Body of pancreas (tissue), 4 donors: ENCODE data around the gene DNAJB1. TPM values are rescaled to one million over a fixed set of nuclear protein-coding genes. Genes with fewer than 3 reads are reported as not detected.
"Not testable (repeated sequence)": the region's sequence is repeated elsewhere in the genome, so short reads cannot be mapped to it uniquely, and the experiment has no call there.

ENCODE experiments used
- ATAC-seq: fragments of 150-250 bp; one replicate; pipeline ENCODE4 v1.9.1; 2016
- DNase-seq, 4 donors: peaks; one replicate each; pipeline ENCODE4 v3.0.0-alpha.2; 2019
- H3K27ac ChIP-seq, 4 donors: fragments of 200-600 bp; sonication (generic); 1 replicate in 3 of 4; 2 replicates in 1 of 4; pipeline versions ENCODE4 v1.5.1 to v1.6.1; 2016 to 2019; ENCODE audit warnings: mild to moderate bottlenecking in 1 of 4, mixed read lengths in 1 of 4, moderate library complexity in 1 of 4
- H3K27me3 ChIP-seq, 2 donors: fragments of 200-600 bp; sonication (generic); one replicate each; pipeline ENCODE4 v1.6.0; 2016; ENCODE audit warnings: mild to moderate bottlenecking in 1 of 2
- H3K36me3 ChIP-seq, 2 donors: fragments of 200-600 bp; sonication (generic); replicated peaks in 1 of 2; 2 replicates each; pipeline ENCODE4 v1.5.1; 2016; ENCODE audit warnings: low read depth in 2 of 2; ENCODE audit not compliant: insufficient read depth in 1 of 2
- H3K4me1 ChIP-seq: fragments of 200-600 bp; sonication (generic); one replicate; pipeline ENCODE4 v1.6.0; 2016
- H3K4me3 ChIP-seq, 2 donors: fragments of 200-600 bp; sonication (generic); 1 replicate in 1 of 2; 2 replicates in 1 of 2; pipeline ENCODE4 v1.5.1; 2016 to 2019
- H3K9me3 ChIP-seq, 3 donors: fragments of 200-600 bp; sonication (generic); 1 replicate in 2 of 3; 2 replicates in 1 of 3; pipeline ENCODE4 v1.5.1; 2016
- POLR2A ChIP-seq, 3 donors: fragments of 450-650 bp; IDR thresholded peaks; one replicate each; pipeline ENCODE4 v1.6.1; 2016; ENCODE audit warnings: antibody characterized with exemption in 3 of 3, mild to moderate bottlenecking in 2 of 3
- WGBS, 2 donors: methylation state at CpG; one replicate each; pipeline ENCODE4 v1.1.5; 2017; 5-methylcytosine and 5-hydroxymethylcytosine counted together
- intact Hi-C: fragments of 100-400 bp; cut with DNase I; formaldehyde crosslinking; loops from one replicate; pipeline ENCODE4 v1.15.1; 2023
- total RNA-seq, 2 donors: library from RNA; depleted of rRNA; stranded (reverse); fragments of >200 nt; gene quantifications; one replicate each; pipeline ENCODE4 v1.1.0, GENCODE V29; 2016
- TF ChIP-seq, protein P1 (sequence below), 7 experiments: fragments of 450-650 bp in 4 of 7; fragments of 200-600 bp in 3 of 7; sonication (generic) in 3 of 7; IDR thresholded peaks; one replicate each; pipeline ENCODE4 v1.5.1; 2016 to 2019; ENCODE audit warnings: antibody characterized with exemption in 7 of 7

DNAJB1 gene
- total RNA-seq, 2 donors from 2014 or later = 24.4 to 33.2 TPM

DNA sequence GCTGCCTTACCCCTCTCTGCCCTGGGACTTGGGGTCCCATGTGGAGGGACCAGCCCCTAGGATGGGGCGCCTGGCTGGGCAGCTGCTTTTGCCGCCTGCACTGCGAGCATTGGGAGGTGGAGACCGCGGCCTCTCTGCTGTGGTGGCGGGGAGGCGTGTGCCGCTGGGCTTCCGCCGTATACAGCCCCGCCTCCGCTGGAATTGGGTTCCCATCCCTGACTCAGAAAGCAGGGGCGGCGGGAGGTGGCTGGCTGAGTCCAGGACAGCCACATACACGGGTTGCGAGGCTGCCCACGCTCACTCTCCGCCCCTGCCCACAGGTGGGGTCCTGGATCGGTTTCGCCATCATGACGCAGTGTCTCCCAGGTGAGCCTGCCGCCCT lies 47.1 kb upstream of the DNAJB1 start:
- Histone ChIP-seq H3K4me1 (peaks cover 18% of the 10 kb centered on the region), H3K36me3 (no peaks in the 10 kb centered on the region), H3K4me3 (no peak overlapping the region), H3K9me3 (no peaks in the 10 kb centered on the region), H3K27me3 (no peaks in the 10 kb centered on the region), H3K27ac (no peak overlapping the region)
- intact Hi-C loops = loop anchor here (10.0 kb wide), 1 partner anchor 120 kb away; no protein-coding TSS in a partner anchor
- no peak for DNase-seq
- TF ChIP-seq, protein P1, sequence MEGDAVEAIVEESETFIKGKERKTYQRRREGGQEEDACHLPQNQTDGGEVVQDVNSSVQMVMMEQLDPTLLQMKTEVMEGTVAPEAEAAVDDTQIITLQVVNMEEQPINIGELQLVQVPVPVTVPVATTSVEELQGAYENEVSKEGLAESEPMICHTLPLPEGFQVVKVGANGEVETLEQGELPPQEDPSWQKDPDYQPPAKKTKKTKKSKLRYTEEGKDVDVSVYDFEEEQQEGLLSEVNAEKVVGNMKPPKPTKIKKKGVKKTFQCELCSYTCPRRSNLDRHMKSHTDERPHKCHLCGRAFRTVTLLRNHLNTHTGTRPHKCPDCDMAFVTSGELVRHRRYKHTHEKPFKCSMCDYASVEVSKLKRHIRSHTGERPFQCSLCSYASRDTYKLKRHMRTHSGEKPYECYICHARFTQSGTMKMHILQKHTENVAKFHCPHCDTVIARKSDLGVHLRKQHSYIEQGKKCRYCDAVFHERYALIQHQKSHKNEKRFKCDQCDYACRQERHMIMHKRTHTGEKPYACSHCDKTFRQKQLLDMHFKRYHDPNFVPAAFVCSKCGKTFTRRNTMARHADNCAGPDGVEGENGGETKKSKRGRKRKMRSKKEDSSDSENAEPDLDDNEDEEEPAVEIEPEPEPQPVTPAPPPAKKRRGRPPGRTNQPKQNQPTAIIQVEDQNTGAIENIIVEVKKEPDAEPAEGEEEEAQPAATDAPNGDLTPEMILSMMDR (IDR thresholded peaks at IDR 0.05) = no peak
- ATAC-seq = no peak
- WGBS, 2 donors = 84 to 91% methylated on average over 7 to 19 of the region's 22 CpGs

DNA sequence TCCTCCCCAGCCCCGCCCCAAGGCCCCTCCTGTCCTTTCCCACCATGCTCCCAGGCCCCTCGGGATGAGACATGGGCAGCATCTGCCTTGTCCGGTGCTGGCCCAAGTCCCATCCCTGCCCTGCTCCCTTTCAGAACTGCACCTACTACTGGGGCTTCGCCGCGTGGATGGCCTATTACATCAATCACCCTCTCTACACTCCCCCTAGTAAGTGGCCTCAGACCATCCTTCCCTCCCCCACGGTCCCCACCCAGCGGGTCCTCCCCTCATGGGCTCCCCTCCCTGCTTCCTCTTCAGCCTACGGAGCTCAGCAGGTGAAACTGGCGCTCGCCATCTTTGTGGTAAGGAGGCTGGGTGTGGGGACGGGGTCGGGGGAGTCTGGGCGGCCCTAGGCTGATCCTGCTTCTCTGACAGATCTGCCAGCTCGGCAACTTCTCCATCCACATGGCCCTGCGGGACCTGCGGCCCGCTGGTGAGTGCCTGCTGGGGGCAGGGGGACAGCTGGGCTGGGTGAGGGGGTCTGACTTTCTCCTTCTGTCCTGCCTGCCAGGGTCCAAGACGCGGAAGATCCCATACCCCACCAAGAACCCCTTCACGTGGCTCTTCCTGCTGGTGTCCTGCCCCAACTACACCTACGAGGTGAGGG lies 46.6 kb upstream of the DNAJB1 start:
- not testable (repeated sequence) for DNase-seq, H3K27ac ChIP-seq, ATAC-seq, H3K4me3 ChIP-seq, H3K9me3 ChIP-seq, H3K27me3 ChIP-seq, H3K36me3 ChIP-seq
- intact Hi-C loops = loop anchor here (10.0 kb wide), 1 partner anchor 120 kb away; no protein-coding TSS in a partner anchor
- peaks cover 15% of the 10 kb centered on the region for H3K4me1 ChIP-seq
- 84 to 91% methylated on average over 17 to 20 of the region's 22 CpGs for WGBS, 2 donors

DNA sequence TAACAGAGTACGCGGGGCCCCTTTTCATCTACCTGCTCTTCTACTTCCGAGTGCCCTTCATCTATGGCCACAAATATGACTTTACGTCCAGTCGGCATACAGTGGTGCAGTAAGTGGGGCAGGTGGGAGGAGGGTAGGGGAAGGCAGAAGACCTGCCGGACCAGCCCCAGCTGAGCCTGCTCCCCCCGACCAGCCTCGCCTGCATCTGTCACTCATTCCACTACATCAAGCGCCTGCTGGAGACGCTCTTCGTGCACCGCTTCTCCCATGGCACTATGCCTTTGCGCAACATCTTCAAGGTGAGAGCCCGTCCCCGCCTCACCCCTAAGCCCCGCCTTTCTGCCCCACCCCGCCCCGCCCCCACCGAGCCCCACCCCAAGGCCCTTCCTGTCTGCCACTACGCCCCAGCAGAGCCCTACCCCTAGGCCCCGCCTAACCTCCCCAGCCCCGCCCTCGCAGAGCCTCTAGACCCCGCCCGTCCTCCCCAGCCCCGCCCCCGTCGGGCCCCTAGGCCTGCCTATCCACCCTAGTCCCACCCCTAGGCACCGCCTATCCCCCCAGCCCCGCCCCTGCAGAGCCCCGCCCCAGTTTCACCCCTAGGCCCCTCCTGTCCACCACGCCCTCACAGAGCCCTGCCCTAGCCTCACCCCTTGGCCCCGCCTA lies 45.9 kb upstream of the DNAJB1 start:
- H3K4me1 ChIP-seq = peaks cover 14% of the 10 kb centered on the region

DNA sequence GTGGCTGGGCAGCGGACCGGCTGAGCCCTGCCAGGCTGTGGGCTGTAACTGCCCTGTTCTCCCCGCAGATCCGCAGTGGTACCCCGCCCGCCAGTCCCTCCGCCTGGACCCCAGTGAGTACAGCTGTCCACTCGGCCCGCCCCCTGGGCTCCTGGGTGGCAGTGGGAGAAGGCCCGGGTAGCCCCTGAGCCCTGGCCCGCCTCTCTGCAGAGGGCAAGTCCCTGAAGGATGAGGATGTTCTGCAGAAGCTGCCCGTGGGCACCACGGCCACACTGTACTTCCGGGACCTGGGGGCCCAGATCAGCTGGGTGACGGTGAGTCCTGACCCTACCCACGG lies 45.4 kb upstream of the DNAJB1 start:
- no peak for DNase-seq
- H3K4me1 ChIP-seq = peaks cover 14% of the 10 kb centered on the region
- no peaks in the 10 kb centered on the region for H3K27me3 ChIP-seq
- H3K4me3 ChIP-seq = no peak overlapping the region
- intact Hi-C loops = loop anchor here (10.0 kb wide), 1 partner anchor 121 kb away; no protein-coding TSS in a partner anchor
- TF ChIP-seq, protein P1 (IDR thresholded peaks at IDR 0.05) = no peak
- no peak for TF ChIP-seq POLR2A (IDR thresholded peaks at IDR 0.05)
- H3K27ac ChIP-seq = no peak overlapping the region
- H3K9me3 ChIP-seq = no peaks in the 10 kb centered on the region
- no peaks in the 10 kb centered on the region for H3K36me3 ChIP-seq
- WGBS, 2 donors = 80 to 85% methylated on average over 1 to 6 of the region's 16 CpGs
- ATAC-seq = no peak

More for the DNA sequence above, 45.9 kb upstream of the DNAJB1 start:
- no peak overlapping the region for H3K27ac ChIP-seq
- no peaks in the 10 kb centered on the region for H3K36me3 ChIP-seq
- intact Hi-C loops = loop anchor here (10.0 kb wide), 1 partner anchor 121 kb away; no protein-coding TSS in a partner anchor
- DNase-seq = peak in 1 of 4 donors; percentile 21
- H3K27me3 ChIP-seq = no peaks in the 10 kb centered on the region
- no peak for ATAC-seq
- 79 to 85% methylated on average over 18 to 24 of the region's 33 CpGs for WGBS, 2 donors
- TF ChIP-seq, protein P1 (IDR thresholded peaks at IDR 0.05) = no peak
- TF ChIP-seq POLR2A (IDR thresholded peaks at IDR 0.05) = no peak
- no peak overlapping the region for H3K4me3 ChIP-seq
- no peaks in the 10 kb centered on the region for H3K9me3 ChIP-seq

DNA sequence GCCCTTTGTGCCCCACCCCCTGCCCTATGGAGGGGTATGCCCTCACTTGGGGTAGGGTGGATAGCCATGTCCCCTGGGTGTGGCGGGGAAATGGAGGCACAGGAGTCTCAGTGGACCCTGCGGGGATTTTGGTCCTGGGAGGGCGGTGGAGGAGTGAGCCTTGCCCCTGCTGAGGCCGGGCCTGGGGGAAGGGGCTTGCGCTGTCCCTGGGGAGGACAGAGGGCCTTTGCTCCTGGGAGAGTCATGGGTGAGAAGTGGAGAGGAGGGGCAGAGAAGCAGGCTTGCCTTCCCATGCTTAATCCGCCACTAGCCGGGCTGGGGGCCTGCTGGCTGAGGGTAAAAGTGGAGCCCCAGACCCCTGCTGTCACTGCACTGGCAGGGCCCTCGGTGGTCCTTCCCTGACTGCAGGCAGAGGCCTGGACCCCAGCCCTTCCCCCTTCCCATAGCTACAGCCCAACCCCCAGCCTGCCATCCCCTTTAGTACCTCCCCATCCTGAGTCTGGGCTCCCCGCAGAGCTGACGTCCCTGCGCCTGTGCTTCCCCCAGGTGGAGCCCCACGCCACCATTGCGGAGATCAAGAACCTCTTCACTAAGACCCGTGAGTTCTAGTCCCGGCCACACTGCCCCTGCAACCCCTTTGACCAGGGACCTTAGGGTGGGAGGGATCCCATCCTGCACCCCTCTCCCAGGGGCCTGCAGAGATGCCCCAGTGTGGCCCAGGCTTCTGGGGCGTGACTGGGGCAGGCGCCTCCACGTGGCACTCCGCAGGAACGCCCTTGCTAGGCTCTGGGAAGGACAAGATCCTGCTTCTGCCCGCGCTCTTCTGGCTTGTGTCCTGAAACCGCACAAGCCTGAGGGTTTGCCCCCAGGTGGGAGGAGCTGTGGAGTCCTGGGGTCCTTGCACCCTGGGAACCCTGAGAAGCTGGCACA lies 44.7 kb upstream of the DNAJB1 start:
- Histone ChIP-seq H3K27ac (peak overlapping the region in 2 of 4 donors; percentile 47 to 55), H3K9me3 (no peaks in the 10 kb centered on the region), H3K27me3 (no peaks in the 10 kb centered on the region), H3K36me3 (no peaks in the 10 kb centered on the region), H3K4me3 (no peak overlapping the region), H3K4me1 (peaks cover 14% of the 10 kb centered on the region)
- no peak for ATAC-seq
- intact Hi-C loops = loop anchor here (10.0 kb wide), 1 partner anchor 122 kb away; no protein-coding TSS in a partner anchor
- WGBS, 2 donors = 92 to 96% methylated on average over 12 to 21 of the region's 23 CpGs
- no peak for DNase-seq
- no peak for TF ChIP-seq POLR2A (IDR thresholded peaks at IDR 0.05)
- TF ChIP-seq, protein P1 (IDR thresholded peaks at IDR 0.05) = no peak
